Measurements from ENCODE around the gene DIO3.
"Not testable (repeated sequence)": the region's sequence is repeated elsewhere in the genome, so short reads cannot be mapped to it uniquely, and the experiment has no call there.

DIO3 gene

GRCh38 chr14:101551729-101552595 is 9.3 kb upstream of the DIO3 start:
- Mint-ChIP-seq H3K4me3 (no peak overlapping the region), H3K27me3 (ENCODE audit: low read depth, poor library complexity) (peaks cover 31% of the 10 kb centered on the region), H3K36me3 (ENCODE audit: low read depth) (no peaks in the 10 kb centered on the region), H3K4me1 (no peaks in the 10 kb centered on the region), H3K27ac (no peak overlapping the region), H3K9me3 (no peaks in the 10 kb centered on the region)
- DNase-seq: no peak
- TF ChIP-seq CTCF (IDR thresholded peaks at IDR 0.05): no peak

- Mint-ChIP-seq H3K4me3 (no peak overlapping the region), H3K27ac (no peak overlapping the region), H3K4me1 (no peaks in the 10 kb centered on the region), H3K9me3 (no peaks in the 10 kb centered on the region), H3K36me3 (ENCODE audit: low read depth) (no peaks in the 10 kb centered on the region), H3K27me3 (ENCODE audit: low read depth, poor library complexity) (peaks cover 31% of the 10 kb centered on the region)
- no peak for DNase-seq
- TF ChIP-seq CTCF (IDR thresholded peaks at IDR 0.05): no peak
Observed at GRCh38 chr14:101552786-101553231, 8.5 kb upstream of the DIO3 start.

- Mint-ChIP-seq H3K36me3 (ENCODE audit: low read depth) (no peaks in the 10 kb centered on the region), H3K4me1 (no peaks in the 10 kb centered on the region), H3K9me3 (no peaks in the 10 kb centered on the region), H3K27ac (no peak overlapping the region), H3K4me3 (no peak overlapping the region), H3K27me3 (ENCODE audit: low read depth, poor library complexity) (peaks cover 36% of the 10 kb centered on the region)
- DNase-seq: no peak
- TF ChIP-seq CTCF (IDR thresholded peaks at IDR 0.05): no peak
Observed at GRCh38 chr14:101553393-101553792, 7.9 kb upstream of the DIO3 start.

GRCh38 chr14:101553931-101554330 is 7.4 kb upstream of the DIO3 start:
- no peak for TF ChIP-seq CTCF (IDR thresholded peaks at IDR 0.05)
- H3K27me3 Mint-ChIP-seq (ENCODE audit: low read depth, poor library complexity): peaks cover 39% of the 10 kb centered on the region
- H3K27ac Mint-ChIP-seq: no peak overlapping the region
- no peak overlapping the region for H3K4me3 Mint-ChIP-seq
- H3K4me1 Mint-ChIP-seq: no peaks in the 10 kb centered on the region
- no peaks in the 10 kb centered on the region for H3K36me3 Mint-ChIP-seq (ENCODE audit: low read depth)
- H3K9me3 Mint-ChIP-seq: no peaks in the 10 kb centered on the region
- no peak for DNase-seq

- Mint-ChIP-seq H3K27me3 (ENCODE audit: low read depth, poor library complexity) (peaks cover 49% of the 10 kb centered on the region), H3K36me3 (ENCODE audit: low read depth) (no peaks in the 10 kb centered on the region), H3K4me1 (no peaks in the 10 kb centered on the region), H3K4me3 (no peak overlapping the region), H3K27ac (no peak overlapping the region), H3K9me3 (no peaks in the 10 kb centered on the region)
- no peak for DNase-seq
- TF ChIP-seq CTCF (IDR thresholded peaks at IDR 0.05): no peak
Observed at GRCh38 chr14:101554991-101555668, 6.2 kb upstream of the DIO3 start.

GRCh38 chr14:101555669-101556043 is 5.6 kb upstream of the DIO3 start:
- H3K36me3 Mint-ChIP-seq (ENCODE audit: low read depth); H3K4me3 Mint-ChIP-seq; H3K27ac Mint-ChIP-seq; DNase-seq; H3K9me3 Mint-ChIP-seq; H3K4me1 Mint-ChIP-seq: not testable (repeated sequence)
- peaks cover 49% of the 10 kb centered on the region for H3K27me3 Mint-ChIP-seq (ENCODE audit: low read depth, poor library complexity)
